Keratinocyte (primary cell): Measurements from ENCODE around the gene EFR3B.

Experiments used
- EZH2 ChIP-seq: IDR thresholded peaks from one replicate; pipeline ENCODE4 v1.6.1; 2012; ENCODE audit warnings: inconsistent platforms, mild to moderate bottlenecking, low read length, moderate library complexity
- TF ChIP-seq, protein P1 (sequence below), 3 experiments: IDR thresholded peaks in 1 of 3; conservative IDR thresholded peaks in 1 of 3; optimal IDR thresholded peaks in 1 of 3; 2 replicates in 2 of 3; 3 replicates in 1 of 3; pipeline versions ENCODE3 to v1.5.1; 2011; ENCODE audit warnings: low read length in 3 of 3, mild to moderate bottlenecking in 3 of 3, moderate library complexity in 2 of 3, control low read depth in 1 of 3, inconsistent platforms in 1 of 3; ENCODE audit not compliant: insufficient read depth in 2 of 3; ENCODE audit errors: extremely low read depth in 1 of 3

DNA sequence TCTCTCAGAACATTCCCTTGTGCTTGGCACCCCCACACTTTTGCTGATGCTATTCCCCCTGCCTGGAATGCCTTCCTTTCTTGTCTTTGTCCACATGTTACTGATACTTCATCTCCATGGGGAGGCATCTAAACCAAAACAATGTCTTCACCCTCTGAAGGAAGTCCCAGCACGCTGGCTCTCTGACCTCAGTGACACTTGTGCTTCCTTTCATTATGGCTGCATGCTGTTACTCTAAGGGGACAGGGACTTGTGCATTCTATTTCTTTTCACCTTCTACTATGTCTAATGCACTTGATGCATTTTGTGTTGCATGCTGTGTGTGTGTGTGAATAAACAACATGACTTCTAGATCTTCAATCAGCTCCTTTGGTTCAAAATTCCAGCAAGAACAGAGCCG lies 24.6 kb downstream of the EFR3B start:
- TF ChIP-seq, protein P1, sequence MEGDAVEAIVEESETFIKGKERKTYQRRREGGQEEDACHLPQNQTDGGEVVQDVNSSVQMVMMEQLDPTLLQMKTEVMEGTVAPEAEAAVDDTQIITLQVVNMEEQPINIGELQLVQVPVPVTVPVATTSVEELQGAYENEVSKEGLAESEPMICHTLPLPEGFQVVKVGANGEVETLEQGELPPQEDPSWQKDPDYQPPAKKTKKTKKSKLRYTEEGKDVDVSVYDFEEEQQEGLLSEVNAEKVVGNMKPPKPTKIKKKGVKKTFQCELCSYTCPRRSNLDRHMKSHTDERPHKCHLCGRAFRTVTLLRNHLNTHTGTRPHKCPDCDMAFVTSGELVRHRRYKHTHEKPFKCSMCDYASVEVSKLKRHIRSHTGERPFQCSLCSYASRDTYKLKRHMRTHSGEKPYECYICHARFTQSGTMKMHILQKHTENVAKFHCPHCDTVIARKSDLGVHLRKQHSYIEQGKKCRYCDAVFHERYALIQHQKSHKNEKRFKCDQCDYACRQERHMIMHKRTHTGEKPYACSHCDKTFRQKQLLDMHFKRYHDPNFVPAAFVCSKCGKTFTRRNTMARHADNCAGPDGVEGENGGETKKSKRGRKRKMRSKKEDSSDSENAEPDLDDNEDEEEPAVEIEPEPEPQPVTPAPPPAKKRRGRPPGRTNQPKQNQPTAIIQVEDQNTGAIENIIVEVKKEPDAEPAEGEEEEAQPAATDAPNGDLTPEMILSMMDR (optimal IDR thresholded peaks at IDR 0.05 in 1 of 3, IDR thresholded peaks at IDR 0.05 in 1 of 3, conservative IDR thresholded peaks at IDR 0.05 in 1 of 3; ENCODE audit: extremely low read depth in 1 of 3, insufficient read depth in 2 of 3, low read length in 3 of 3), result no peak
- no peak for TF ChIP-seq EZH2
